PFSK-1 (cell line): ENCODE data around the gene ATP1A1.

Source experiments
- POLR2AphosphoS5 ChIP-seq: IDR thresholded peaks from 2 replicates; pipeline ENCODE4 v1.6.1; 2012; ENCODE audit warnings: low read depth, mild to moderate bottlenecking, control low read depth, low read length, moderate library complexity
- TF ChIP-seq, protein P1 (sequence below), 2 experiments: IDR thresholded peaks; 2 replicates each; pipeline versions ENCODE4 v1.6.1 to v1.8.0; 2011 to 2012; ENCODE audit warnings: low read depth in 2 of 2, low read length in 2 of 2, control low read depth in 1 of 2, inconsistent platforms in 1 of 2, mild to moderate bottlenecking in 1 of 2, moderate library complexity in 1 of 2; ENCODE audit not compliant: insufficient read depth in 1 of 2

DNA sequence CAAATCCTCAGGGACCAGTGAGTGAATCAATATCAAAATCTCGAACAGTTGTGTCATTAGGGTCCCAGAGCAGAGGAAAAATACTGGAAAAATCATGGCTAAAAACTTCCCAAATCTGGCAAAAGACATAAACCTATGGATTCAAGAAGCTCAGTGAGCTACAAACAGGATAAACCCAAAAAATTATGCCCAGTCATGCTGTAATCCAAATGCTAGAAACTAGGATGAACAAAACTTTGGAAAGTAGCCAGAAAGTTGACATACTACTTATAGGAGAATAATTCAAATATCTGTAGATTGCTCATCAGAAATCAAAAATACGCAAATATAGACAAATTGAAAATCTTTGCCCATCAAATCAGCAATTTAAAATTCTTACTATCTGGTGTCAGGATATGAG lies 34.6 kb upstream of the ATP1A1 start:
- no peak for TF ChIP-seq POLR2AphosphoS5
- TF ChIP-seq, protein P1, sequence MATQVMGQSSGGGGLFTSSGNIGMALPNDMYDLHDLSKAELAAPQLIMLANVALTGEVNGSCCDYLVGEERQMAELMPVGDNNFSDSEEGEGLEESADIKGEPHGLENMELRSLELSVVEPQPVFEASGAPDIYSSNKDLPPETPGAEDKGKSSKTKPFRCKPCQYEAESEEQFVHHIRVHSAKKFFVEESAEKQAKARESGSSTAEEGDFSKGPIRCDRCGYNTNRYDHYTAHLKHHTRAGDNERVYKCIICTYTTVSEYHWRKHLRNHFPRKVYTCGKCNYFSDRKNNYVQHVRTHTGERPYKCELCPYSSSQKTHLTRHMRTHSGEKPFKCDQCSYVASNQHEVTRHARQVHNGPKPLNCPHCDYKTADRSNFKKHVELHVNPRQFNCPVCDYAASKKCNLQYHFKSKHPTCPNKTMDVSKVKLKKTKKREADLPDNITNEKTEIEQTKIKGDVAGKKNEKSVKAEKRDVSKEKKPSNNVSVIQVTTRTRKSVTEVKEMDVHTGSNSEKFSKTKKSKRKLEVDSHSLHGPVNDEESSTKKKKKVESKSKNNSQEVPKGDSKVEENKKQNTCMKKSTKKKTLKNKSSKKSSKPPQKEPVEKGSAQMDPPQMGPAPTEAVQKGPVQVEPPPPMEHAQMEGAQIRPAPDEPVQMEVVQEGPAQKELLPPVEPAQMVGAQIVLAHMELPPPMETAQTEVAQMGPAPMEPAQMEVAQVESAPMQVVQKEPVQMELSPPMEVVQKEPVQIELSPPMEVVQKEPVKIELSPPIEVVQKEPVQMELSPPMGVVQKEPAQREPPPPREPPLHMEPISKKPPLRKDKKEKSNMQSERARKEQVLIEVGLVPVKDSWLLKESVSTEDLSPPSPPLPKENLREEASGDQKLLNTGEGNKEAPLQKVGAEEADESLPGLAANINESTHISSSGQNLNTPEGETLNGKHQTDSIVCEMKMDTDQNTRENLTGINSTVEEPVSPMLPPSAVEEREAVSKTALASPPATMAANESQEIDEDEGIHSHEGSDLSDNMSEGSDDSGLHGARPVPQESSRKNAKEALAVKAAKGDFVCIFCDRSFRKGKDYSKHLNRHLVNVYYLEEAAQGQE (IDR thresholded peaks at IDR 0.05; ENCODE audit: insufficient read depth in 1 of 2, low read depth in 2 of 2, low read length in 2 of 2) = no peak
